Mammary epithelial cell (primary cell): ENCODE measurements around the gene HOPX.

Experiments used
- CTCF ChIP-seq, 2 donors: IDR thresholded peaks in 1 of 2; conservative IDR thresholded peaks in 1 of 2; 2 replicates each; pipeline ENCODE4 v1.5.1; 2011 to 2012; ENCODE audit warnings: inconsistent platforms in 2 of 2, low read length in 2 of 2, mild to moderate bottlenecking in 2 of 2, control low read depth in 1 of 2, low read depth in 1 of 2; ENCODE audit not compliant: insufficient read depth in 1 of 2; ENCODE audit errors: extremely low read depth in 1 of 2
- EZH2 ChIP-seq: IDR thresholded peaks from 2 replicates; pipeline ENCODE4 v1.6.1; 2012; ENCODE audit warnings: low read length, inconsistent platforms, borderline replicate concordance

DNA sequence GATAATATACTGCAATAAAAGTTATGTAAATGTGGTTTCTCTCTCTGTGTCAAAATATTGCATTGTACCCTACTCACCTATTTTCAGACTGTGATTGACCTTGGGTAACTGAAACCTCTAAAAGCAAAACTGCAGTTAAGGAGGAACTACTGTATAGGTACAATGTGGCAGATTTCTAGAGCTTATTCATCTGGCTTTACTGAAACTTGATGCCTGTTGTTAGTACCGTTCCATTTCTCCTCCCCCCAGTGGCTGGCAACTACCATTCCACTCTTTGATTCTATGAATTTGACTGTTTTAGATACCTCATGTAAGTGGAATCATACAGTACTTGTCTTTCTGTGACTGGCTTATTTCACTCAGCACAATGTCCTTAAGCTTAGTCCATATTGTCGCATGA lies 61.9 kb downstream of the HOPX start:
- no peak for TF ChIP-seq CTCF (conservative IDR thresholded peaks at IDR 0.05 in 1 of 2, IDR thresholded peaks at IDR 0.05 in 1 of 2; ENCODE audit: extremely low read depth in 1 of 2, insufficient read depth in 1 of 2, low read depth in 1 of 2, low read length in 2 of 2)
- TF ChIP-seq EZH2, result no peak
